Measurements from ENCODE around the gene SGTA. TPM values are rescaled to one million over a fixed set of nuclear protein-coding genes. Genes with fewer than 3 reads are reported as not detected.

Gene SGTA
- total and polyA plus RNA-seq, 2 of the 8 experiments (the other 6 are each of a cell fraction or from before 2014, with no cell fraction given): 86.8 to 130 TPM

- Histone ChIP-seq H3K36me3 (ENCODE audit: control insufficient read depth in 2 of 4, insufficient read depth in 4 of 4, low read length in 3 of 4) (peaks cover 20 to 72% (median 56%) of the 10 kb centered on the region in 4 experiments), H3K56ac (replicated peaks; ENCODE audit: insufficient read length, low read depth, low read length) (no peak overlapping the region), H3K79me2 (ENCODE audit: control insufficient read depth in 1 of 2, insufficient read depth in 2 of 2, low read length in 2 of 2) (no peaks in the 10 kb centered on the region), H2AK5ac (ENCODE audit: low read depth, low read length) (no peak overlapping the region), H4K91ac (replicated peaks; ENCODE audit: insufficient read length, low read length) (no peak overlapping the region), H2BK5ac (ENCODE audit: low read depth, low read length) (no peak overlapping the region), H3K18ac (ENCODE audit: extremely low read depth, low read length) (no peak overlapping the region), H4K5ac (ENCODE audit: insufficient read length, low read depth, low read length) (no peak overlapping the region), H3K4me3 (ENCODE audit: extremely low read depth in 1 of 4, insufficient read depth in 2 of 4, low read depth in 3 of 4, low read length in 4 of 4) (no peak overlapping the region), H3K4ac (replicated peaks; ENCODE audit: insufficient read length, low read depth, low read length) (no peak overlapping the region), H2BK12ac (ENCODE audit: low read depth, low read length) (no peak overlapping the region), H3K9me3 (ENCODE audit: insufficient read depth in 2 of 2, low read depth in 1 of 2, low read length in 1 of 2) (no peaks in the 10 kb centered on the region), H3K27ac (ENCODE audit: low read depth, low read length) (no peak overlapping the region), H3K23me2 (ENCODE audit: low read depth, low read length) (peaks cover 7% of the 10 kb centered on the region; the same call in 1 of the 2 replicates), H3K79me1 (ENCODE audit: low read depth, low read length) (peaks cover 11% of the 10 kb centered on the region), H3K4me1 (replicated peaks in 1 of 4; ENCODE audit: control insufficient read depth in 3 of 4, insufficient read depth in 4 of 4, low read length in 3 of 4) (no peaks in the 10 kb centered on the region; a peak in 2 of 7 replicates), H2AFZ (ENCODE audit: low read length) (no peak overlapping the region), H3K4me2 (ENCODE audit: insufficient read depth in 1 of 2, low read depth in 2 of 2, low read length in 2 of 2) (no peak overlapping the region), H2BK15ac (ENCODE audit: low read length) (no peak overlapping the region), H3K14ac (ENCODE audit: insufficient read length) (no peak overlapping the region), H3K9ac (replicated peaks in 1 of 4; ENCODE audit: extremely low read depth in 1 of 4, low read depth in 3 of 4, low read length in 3 of 4) (no peak overlapping the region), H2BK120ac (replicated peaks; ENCODE audit: low read depth, low read length) (no peak overlapping the region), H3K23ac (ENCODE audit: insufficient read length) (no peak overlapping the region), H2BK20ac (ENCODE audit: low read length) (no peak overlapping the region), H4K8ac (ENCODE audit: extremely low read depth, insufficient read depth, low read length) (no peak overlapping the region), H4K20me1 (replicated peaks in 1 of 2; ENCODE audit: control insufficient read depth in 1 of 2, insufficient read depth in 2 of 2, low read length in 2 of 2) (peaks cover 10 to 34% of the 10 kb centered on the region in 2 experiments), H3K27me3 (replicated peaks in 1 of 4; ENCODE audit: control insufficient read depth in 3 of 4, extremely low read depth in 1 of 4, insufficient read depth in 3 of 4, low read length in 3 of 4) (no peaks in the 10 kb centered on the region; a peak in 1 of 7 replicates)
- DNase-seq (ENCODE audit: low read depth in 1 of 2, low spot score in 2 of 2): no peak
- POLR2A ChIA-PET (ENCODE audit: partially characterized antibody): interaction anchor here (0.8 to 1.4 kb wide), 2 partner anchors 12 to 16 kb away, joined by 3 to 6 read pairs; partner anchors contain the start of gene SGTA
- TF ChIP-seq MAFK (IDR thresholded peaks at IDR 0.05; ENCODE audit: low read depth, low read length) (no peak), CBX5 (IDR thresholded peaks at IDR 0.05; ENCODE audit: low read depth, low read length) (no peak), RNF2 (IDR thresholded peaks at IDR 0.05; ENCODE audit: borderline replicate concordance, low read depth, low read length, missing control alignments, poor library complexity, severe bottlenecking) (no peak)
- 95% methylated on average over 7 of the region's 7 CpGs; no CpG with 5 or more reads in 1 of the 2 experiments for WGBS, 2 experiments (ENCODE audit: extremely low coverage in 1 of 2, insufficient coverage in 1 of 2, insufficient read length in 1 of 2, insufficient replicate concordance in 2 of 2, low coverage in 1 of 2, low lambda C conversion rate in 2 of 2, missing lambda C conversion rate in 1 of 2)
- CTCF ChIA-PET (ENCODE audit: partially characterized antibody): interaction anchor here (1.1 kb wide), 1 partner anchor 21 kb away, joined by 3 read pairs; the partner anchor contains the start of gene ZNF554
- no peak for FAIRE-seq
Observed at GRCh38 chr19:2798733-2799132, 15.7 kb upstream of the SGTA start.

Data from H1 (cell line).